Renal cortical epithelial cell (primary cell): ENCODE data around the gene RFX1. TPM values are rescaled to one million over a fixed set of nuclear protein-coding genes. Genes with fewer than 3 reads are reported as not detected.
"Not testable (repeated sequence)": the region's sequence is repeated elsewhere in the genome, so short reads cannot be mapped to it uniquely, and the experiment has no call there.

Source experiments
- DNase-seq: peaks from one replicate; pipeline ENCODE4 v3.0.0-alpha.2; 2011; ENCODE audit warnings: low read depth
- total RNA-seq: library from RNA; depleted of rRNA; stranded (reverse); fragments of >200 nt; gene quantifications from 2 replicates; pipeline ENCODE4 v1.2.3, GENCODE V29; 2014

RFX1 gene
- total RNA-seq, 1 donor from 2014 or later = 11.6 TPM

DNA sequence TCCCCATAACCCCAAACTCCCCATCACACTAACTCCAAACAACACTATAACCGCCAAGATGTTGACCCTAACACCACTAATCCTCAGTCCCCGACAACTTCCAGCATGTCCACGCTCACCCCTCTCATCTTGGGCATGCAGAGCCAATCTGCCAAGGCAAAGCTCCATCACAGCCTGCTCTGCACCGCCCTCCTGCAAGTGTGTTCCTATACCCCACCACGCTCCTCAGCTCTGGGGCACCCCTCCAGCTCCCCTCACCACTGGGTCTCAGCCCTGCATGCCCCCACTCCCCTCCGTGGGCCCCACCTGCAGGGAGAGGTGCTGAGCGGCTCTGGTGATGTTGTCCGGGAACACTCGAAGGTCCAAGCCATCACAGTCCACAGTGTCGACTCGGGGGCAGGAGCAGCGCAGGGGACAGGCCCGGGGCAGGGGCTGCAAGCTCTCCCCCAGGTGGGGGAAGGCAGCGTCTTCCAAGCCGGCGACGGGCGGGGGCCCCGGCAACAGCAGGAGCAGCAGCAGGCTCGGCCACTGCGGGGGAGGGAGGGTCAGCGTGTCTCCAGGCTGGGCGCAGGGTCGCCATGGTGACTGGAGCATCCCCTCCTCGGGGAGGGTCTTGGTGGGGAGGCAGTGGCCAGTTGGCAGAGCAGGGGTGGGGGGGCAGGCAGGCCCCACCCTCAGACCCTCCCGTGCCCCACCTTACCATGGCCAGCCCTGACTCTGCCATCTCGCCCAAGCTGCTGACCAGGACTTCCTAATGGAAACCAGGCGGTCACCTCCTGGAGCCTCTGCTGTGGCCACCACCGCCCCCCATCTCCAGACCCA lies 68.4 kb downstream of the RFX1 start:
- DNase-seq = peak; percentile 14

DNA sequence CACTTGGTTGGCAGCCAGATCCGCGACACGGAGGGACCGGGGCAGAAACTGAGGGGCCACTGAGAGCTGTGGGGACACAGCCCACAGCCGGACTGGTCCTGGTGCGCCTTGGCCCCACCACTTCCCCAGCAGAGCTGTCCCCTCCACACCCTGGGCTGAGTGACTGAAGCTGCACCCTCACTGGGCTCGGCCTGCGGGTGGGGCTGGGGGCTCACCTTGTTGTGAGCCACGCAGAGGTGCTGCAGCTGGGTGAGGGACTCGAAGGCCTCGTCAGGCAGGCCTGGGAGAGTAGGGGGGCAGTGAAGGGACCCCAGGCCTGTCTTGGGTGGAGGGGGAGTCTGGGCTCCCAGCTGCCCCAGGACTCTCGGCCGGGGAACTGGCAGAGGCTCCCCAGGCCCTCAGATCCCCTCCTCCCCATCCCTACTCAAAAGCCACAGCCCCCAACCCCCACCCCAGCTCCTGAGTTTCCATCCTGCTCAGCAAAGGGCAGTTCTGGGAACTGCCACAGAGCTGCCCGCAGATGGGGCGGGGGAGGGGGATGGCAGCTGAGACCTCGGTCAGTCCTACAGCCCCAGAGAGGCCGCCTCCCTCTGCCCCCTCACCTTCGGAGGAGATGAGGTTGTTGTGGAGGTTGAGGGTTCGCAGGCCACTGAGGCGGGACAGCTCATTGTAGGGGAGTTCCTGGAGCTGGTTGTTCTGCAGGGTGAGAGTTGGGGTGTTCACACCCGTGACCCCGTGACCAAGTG lies 70.2 kb downstream of the RFX1 start:
- DNase-seq = peak; percentile 21

DNA sequence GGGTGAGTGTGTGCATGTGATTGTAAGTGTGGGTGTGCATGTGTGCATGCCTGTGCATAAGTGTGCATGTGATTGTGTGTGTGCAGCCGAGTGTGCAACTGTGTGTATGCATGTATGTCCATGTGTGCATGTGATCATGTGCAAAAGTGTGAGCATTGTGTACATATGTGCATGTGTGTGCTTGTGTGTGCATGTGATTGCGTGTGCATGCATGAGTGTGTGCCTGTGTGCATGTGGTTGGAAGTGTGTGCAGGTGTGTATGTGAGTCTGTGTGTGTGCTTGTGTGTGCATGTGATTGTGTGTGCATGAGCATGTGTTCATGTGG lies 71.4 kb downstream of the RFX1 start:
- DNase-seq = no peak

DNA sequence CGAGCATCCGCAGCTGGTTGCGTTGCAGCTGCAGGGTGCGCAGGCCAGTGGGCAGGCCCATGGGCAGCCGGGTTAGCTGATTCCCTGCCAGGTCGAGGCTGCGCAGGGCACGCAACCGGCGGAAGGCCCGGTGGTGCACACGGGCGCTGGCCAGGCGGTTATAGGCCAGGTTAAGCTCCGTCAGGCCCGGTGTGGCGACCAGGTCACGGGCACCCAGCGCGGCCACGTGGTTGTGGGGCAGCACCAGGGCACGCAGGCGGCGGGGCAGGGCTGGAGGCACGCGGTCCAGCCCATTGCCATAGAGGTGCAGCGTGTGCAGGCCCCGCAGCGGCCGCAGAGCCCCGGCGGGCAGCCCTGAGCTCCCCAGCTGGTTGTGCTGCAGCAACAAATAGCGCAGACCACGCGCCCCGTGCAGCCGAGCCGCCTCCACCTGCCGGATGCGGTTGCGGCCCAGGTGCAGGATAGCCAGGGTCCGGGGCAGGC lies 73.2 kb downstream of the RFX1 start:
- no peak for DNase-seq

DNA sequence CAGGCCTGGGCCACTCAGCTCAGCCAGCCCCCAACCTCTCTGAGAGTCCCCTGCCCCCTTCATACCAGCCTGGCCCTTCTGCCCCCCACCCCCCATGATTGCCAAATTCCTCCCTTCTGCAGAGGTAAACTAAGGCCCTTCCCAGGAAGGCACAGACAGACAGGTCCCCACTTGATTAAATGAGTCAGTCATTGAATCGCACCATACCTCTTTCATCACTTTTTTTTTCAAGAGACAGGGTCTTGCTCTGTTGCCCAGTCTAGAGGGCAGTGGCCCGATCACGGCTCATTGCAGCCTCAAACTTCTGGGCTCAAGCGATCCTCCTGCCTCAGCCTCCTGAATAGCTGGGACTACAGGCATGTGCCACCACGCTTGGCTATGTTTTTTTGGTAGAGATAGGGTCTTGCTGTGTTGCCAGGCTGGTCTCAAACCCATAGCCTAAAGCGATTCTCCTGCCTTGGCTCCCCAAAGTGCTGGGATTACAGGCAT lies 73.9 kb downstream of the RFX1 start:
- DNase-seq = no peak

DNA sequence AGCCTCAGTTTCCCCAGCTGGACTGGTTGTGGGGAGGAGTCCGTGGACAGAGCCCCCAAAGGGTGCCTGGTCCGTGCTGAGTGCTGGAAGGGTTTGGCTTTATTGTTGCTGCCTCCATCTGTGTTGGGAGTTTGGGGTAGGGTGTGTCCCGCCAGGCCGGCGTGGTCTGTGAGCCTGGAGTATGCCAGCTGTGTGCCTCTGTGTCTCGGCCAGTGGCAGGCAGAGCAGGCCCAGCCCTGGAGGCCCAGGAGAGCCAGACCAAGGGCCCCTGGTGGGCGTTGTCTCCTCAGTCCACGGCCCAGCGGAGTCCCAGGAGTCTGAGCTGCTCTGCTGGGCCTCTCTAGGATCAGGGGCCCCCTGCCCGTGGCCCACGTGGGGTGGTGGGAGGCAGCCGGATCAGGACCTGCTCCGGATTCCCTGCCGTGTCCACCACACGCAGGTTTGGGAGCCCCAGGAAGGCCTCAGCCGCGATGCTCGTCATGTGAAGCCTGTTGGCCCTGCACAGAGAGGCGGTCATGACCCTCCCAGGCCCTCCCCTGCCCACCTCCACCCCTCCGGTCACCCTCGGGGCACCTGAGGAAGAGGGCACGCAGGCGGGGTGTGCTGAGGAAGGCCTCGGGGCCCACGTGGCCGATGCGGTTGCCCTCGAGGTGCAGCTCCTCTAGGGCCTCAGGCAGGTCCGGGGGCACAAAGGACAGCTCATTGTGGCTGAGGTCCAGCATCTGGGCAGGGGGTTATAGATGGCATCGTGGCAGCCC lies 74.5 kb downstream of the RFX1 start:
- no peak for DNase-seq

DNA sequence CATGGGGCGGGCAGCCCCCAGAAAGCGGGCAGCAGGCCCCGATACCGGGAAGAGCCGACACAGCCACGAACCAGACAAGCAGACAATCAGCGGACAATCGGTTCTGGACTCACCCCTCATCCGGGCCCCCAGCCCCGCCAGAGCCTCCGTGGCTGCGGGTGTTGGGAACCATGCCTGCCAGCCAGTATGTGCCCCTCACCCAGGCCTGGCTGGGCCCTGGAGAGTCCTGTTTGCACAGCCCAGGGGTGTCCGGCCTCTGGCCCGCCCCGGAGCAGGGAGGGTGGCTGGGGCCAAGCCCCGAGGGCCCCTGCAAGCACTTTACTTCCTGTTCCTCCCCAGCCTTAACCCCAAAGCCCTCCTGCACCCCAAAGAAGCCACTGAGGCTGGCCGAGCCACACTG lies 75.7 kb downstream of the RFX1 start:
- DNase-seq = no peak

DNA sequence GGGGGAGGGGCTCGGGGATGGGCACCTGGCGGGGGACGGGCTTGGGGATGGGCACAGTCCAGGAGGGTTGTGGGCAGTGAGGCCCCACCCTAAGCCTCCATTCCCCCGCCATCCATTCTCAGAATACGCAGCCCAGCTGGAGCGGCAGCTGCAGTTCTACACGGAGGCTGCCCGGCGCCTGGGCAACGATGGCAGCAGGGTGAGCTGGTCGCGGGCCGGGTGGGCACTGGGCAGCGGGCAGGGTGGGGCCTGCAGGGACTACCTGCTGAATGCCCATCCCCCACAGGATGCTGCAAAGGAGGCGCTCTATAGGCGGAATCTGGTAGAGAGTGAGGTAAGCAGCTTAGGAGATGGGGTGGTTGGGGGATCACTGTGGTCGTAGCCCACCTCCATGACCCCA lies 76.2 kb downstream of the RFX1 start:
- no peak for DNase-seq

DNA sequence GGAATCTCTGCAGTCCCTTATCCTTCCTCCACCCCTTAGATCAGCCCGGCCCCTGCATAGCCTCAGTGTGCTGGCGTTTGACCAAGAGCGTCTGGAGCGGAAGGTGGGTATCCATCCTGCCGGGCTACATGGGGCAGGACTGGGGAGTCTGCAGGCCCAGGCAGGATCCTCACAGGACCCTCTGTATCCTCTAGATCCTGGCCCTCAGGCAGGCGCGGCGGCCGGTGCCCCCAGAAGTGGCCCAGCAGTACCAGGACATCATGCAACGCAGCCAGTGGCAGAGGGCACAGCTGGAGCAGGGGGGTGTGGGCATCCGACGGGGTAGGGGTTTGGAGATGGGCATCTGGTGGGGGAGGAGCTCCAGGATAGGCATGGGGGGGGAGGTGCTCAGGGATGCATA lies 76.8 kb downstream of the RFX1 start:
- no peak for DNase-seq

DNA sequence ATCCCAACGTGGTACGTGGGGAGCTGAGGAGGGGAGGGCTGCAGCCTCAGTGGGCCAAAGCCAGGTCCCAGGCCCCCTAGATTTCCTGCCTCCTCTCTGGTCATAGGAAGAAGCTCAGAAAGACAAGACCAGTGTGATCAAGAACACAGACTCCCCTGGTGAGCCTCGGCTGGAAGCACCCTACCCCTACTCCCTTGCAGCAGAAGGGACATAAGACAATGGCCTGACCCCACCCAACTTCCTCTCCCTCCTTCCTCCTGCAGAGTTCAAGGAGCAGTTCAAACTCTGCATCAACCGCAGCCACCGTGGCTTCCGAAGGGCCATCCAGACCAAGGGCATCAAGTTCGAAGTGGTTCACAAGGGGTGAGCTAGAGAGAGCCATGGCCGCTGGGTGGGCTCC lies 79.4 kb downstream of the RFX1 start:
- DNase-seq = no peak

DNA sequence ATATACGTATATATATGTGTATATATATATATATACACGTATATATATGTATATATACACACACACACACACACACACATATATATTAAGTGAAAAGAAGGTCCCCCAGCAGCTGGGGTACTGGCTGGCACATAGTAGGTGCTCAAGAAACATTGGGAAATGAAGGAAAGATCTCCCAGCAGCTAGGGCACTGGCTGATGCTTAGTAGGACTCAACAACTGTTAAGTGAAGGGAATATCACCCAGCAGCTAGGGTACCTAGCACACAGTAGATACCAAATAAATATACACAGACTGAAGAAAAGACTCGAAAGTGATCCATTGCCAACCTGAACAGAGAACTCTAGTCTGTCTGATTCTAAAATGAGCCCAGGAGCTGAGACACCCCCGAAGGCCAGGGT lies 80.1 kb downstream of the RFX1 start:
- DNase-seq = no peak

DNA sequence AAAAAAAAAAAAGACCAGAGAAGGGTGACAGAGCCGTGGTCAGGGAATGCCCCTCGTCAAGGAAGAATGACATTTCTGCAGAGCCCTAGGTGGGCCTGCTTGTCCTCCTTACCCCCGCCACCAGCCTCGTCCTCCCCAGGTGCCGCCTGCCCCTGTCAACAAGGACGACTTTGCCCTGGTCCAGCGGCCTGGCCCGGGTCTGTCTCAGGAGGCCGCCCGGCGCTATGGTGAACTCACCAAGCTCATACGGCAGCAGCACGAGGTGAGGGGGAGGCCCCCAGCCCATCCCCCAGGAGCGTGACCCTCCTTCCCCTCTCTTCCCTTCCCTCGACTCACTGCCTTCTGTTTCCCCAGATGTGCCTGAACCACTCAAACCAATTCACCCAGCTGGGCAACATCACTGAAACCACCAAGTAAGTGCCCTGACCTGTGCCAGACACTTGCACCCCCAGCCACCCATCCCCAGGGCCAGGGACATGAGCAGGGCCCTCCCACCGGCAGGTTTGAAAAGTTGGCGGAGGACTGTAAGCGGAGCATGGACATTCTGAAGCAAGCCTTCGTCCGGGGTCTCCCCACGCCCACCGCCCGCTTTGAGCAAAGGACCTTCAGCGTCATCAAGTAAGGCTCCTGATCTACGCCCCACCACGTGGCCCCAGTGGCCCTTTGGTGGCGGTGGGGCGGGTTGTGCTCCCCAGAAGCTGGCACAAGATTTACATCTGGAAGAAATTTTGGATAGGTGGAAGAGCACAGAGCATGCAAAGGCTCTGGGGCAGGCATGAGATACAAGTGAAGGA lies 82.7 kb downstream of the RFX1 start:
- DNase-seq = no peak

DNA sequence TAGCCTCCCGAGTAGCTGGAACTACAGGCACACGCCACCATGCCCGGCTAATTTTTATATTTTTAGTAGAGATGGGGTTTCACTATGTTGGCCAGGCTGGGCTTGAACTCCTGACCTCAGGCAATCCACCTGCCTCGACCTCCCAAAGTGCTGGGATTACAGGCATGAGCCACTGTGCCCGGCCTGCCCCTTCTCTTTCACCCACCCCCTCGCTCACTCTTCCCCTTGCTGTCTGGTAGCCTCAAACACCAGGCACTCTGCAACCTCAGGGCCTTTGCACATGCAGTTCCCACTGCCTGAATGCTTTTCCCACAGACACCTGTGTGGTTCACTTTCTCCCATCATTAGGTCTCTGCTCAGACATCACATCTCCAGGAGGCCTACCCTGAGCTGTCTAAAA lies 84.0 kb downstream of the RFX1 start:
- not testable (repeated sequence) for DNase-seq

DNA sequence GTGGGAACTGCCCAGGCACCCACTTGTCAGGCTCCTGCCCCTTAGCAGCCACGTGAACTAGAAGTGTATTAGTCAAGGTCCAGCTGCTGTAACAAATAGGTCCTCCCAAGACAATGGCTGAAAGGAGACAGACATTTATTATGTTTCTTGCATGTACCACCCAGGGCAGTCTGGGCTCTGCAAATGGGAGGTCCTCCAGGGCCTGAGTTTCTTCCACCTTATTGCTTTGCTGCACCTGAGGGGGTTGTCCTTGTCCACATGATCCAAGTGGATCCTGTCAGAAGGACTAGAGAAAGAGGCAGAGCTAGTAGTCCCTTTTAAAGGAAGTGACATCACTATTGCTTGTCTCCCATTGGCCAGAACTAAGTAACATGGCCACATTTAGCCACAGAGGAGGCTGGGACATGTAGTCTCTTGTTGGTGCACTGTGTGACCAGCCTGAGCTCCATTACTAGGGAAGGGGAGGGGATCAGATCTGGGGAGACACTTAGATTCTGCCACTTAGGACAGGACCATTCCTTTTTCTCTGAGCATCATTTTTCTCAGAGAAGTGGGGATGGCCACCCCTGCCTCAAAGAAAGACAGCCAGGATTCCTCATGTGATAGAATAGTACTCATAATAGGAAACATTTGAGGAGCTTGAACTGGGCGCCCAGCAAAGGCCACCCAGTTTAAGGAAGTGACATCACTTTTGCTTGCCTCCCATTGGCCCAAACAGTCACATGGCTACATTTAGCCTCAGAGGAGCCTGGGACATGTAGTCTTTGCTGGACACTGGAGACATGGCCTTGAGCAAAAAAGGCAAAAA lies 85.0 kb downstream of the RFX1 start:
- peak; percentile 32 for DNase-seq

DNA sequence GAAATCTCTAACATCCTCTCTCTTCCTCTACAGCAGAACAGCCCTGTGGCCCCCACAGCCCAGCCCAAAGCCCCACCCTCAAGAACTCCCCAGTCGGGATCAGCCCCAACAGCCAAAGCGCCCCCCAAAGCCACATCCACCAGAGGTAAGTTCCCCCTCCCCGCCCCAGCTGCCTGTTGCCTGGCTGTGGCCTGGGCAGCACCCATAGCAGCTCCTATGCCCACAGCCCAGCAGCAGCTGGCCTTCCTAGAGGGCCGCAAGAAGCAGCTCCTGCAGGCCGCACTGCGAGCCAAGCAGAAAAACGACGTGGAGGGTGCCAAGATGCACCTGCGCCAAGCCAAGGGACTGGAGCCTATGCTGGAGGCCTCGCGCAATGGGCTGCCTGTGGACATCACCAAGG lies 85.6 kb downstream of the RFX1 start:
- no peak for DNase-seq

DNA sequence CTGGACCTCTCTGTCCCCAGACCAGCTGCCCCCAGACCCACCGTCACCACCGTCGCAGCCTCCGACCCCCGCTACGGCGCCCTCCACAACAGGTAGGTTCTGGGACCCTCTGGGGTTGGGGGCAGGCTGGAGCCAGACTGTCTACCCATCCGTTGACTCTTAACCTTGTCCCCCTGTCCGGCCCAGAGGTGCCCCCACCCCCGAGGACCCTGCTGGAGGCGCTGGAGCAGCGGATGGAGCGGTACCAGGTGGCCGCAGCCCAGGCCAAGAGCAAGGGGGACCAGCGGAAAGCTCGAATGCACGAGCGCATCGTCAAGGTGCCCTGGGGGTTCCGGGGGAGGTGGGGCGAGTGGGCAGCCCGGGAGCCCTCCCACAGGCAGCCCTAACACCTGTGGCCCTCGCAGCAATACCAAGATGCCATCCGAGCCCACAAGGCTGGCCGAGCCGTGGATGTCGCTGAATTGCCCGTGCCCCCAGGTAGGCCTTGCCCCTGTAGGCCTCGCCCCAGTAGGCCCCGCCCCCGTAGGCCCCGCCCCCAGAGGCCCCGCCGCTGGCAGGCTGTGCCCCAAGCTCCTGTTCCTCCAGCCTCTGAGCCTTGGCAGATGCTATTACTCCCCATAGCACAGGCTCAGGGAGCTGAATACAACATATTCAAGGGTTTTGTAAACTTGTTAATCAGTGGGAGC lies 87.3 kb downstream of the RFX1 start:
- DNase-seq = no peak

DNA sequence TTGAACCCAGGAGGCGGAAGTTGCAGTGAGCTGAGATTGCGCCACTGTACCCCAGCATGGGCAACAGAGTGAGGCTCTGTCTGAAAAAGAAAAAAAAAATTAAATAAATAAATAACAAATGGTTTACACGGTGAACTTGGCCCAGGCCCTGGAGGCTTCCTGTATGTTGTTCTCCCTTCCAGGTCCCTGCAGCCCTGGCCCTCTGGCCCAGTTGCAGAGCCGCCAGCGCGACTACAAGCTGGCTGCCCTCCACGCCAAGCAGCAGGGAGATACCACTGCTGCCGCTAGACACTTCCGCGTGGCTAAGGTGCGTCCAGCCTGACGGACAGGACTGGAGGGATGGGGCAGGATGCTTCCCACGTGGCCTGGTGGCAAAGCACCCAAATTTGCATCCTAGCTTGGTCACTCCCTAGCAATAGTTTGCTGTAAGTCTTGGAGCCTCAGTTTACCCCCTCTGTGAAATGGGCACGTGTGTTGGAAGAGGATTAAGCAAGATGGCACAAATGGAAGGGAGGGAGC lies 88.2 kb downstream of the RFX1 start:
- no peak for DNase-seq

DNA sequence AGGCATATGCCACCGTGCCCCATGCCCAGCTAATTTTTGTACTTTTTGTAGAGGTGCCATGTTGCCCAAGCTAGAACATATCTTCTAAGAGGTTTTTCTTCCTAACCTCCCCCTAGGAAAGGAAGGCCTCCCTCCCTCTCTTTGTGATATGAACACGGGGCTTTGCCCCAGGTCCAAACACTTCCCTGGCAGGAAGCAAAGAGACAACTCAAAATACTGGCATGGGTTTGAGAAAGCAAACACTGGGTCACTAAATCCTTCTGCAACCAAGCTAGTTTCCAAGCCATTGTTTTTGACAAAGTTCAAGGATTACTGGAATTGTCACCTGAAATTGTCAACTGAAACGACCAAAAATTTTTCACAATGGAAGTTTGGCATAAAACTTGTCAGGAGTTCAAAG lies 91.3 kb downstream of the RFX1 start:
- no peak for DNase-seq

DNA sequence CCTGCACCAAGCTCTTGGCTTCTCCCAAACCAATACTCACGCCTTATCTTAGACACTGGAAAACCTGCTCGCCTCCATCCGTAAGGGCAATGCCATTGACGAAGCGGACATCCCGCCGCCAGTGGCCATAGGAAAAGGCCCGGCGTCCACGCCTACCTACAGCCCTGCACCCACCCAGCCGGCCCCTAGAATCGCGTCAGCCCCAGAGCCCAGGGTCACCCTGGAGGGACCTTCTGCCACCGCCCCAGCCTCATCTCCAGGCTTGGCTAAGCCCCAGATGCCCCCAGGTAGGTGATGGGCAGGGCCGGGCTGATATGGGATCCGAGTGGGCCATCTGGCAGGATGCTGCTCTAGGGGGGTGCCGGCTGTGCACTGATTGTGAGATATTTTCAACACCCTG lies 92.8 kb downstream of the RFX1 start:
- no peak for DNase-seq
